T-cell (primary cell): ENCODE results near the gene TRAF7. TPM values are rescaled to one million over a fixed set of nuclear protein-coding genes. Genes with fewer than 3 reads are reported as not detected.
A peak's percentile ranks its signal among the peaks of the same experiment; 100 is the strongest.
"Not testable (repeated sequence)": the region's sequence is repeated elsewhere in the genome, so short reads cannot be mapped to it uniquely, and the experiment has no call there.

ENCODE experiments used
- ATAC-seq, 4 experiments: fragments of 200-7000 bp in 3 of 4; fragments of 150-1000 bp in 1 of 4; cut with Tn5 transposase; replicated peaks in 1 of 4; 1 replicate in 3 of 4; 2 replicates in 1 of 4; pipeline ENCODE4 v1.10.0; 2021; ENCODE audit warnings: moderate library complexity in 3 of 4, mild to moderate bottlenecking in 2 of 4, moderate number of reproducible peaks in 1 of 4
- CTCF ChIA-PET, 2 donors: fragments of 300-600 bp; sonication (Branson Sonifier 250); formaldehyde crosslinking; loops; one replicate each; lab custom pipeline; 2022; ENCODE audit warnings: antibody characterized with exemption in 2 of 2; lab: Charles Lee
- POLR2A ChIA-PET, 2 donors: fragments of 300-600 bp; sonication (Branson Sonifier 250); formaldehyde crosslinking; loops; one replicate each; lab custom pipeline; 2022; ENCODE audit warnings: antibody characterized with exemption in 2 of 2; lab: Charles Lee
- DNase-seq, 35 experiments: peaks; one replicate each; pipeline versions ENCODE4 v3.0.0 to v3.0.0-alpha.2; 2013 to 2023
- H3K27ac ChIP-seq: one replicate; pipeline ENCODE4 v1.5.1; 2013; ENCODE audit warnings: low read length
- H3K27me3 ChIP-seq, 2 experiments: replicated peaks in 1 of 2; 1 replicate in 1 of 2; 2 replicates in 1 of 2; pipeline versions ENCODE4 v1.6.1 to v1.7.0; 2013; ENCODE audit warnings: low read length in 1 of 2, mixed read lengths in 1 of 2; ENCODE audit not compliant: control insufficient read depth in 2 of 2, insufficient read depth in 2 of 2; ENCODE audit errors: extremely low read depth in 1 of 2
- H3K36me3 ChIP-seq, 2 donors: 1 replicate in 1 of 2; 2 replicates in 1 of 2; pipeline versions ENCODE4 v1.6.1 to v1.7.0; 2013; ENCODE audit warnings: low read length in 1 of 2; ENCODE audit not compliant: control insufficient read depth in 2 of 2, insufficient read depth in 1 of 2; ENCODE audit errors: extremely low read depth in 1 of 2
- H3K4me1 ChIP-seq, 2 experiments: 1 replicate in 1 of 2; 2 replicates in 1 of 2; pipeline versions ENCODE4 v1.6.1 to v1.7.0; 2013; ENCODE audit warnings: low read length in 2 of 2, mixed read lengths in 1 of 2; ENCODE audit not compliant: insufficient read depth in 2 of 2, control insufficient read depth in 1 of 2; ENCODE audit errors: extremely low read depth in 1 of 2
- H3K4me3 ChIP-seq, 2 donors: 1 replicate in 1 of 2; 2 replicates in 1 of 2; pipeline versions ENCODE4 v1.5.1 to v1.7.0; 2013; ENCODE audit warnings: mild to moderate bottlenecking in 2 of 2, low read length in 1 of 2, moderate library complexity in 1 of 2; ENCODE audit not compliant: control insufficient read depth in 1 of 2; ENCODE audit errors: extremely low read depth in 1 of 2
- H3K9me3 ChIP-seq: 2 replicates; pipeline ENCODE4 v1.7.0; 2013
- H3K27ac Mint-ChIP-seq, 2 donors: one replicate each; pipeline ENCODE4 v1.8.0; 2020 to 2021; ENCODE audit warnings: mild to moderate bottlenecking in 2 of 2, mixed read lengths in 2 of 2
- H3K27me3 Mint-ChIP-seq, 2 donors: one replicate each; pipeline ENCODE4 v1.8.0; 2021 to 2022; ENCODE audit warnings: mixed read lengths in 2 of 2
- H3K36me3 Mint-ChIP-seq: one replicate; pipeline ENCODE4 v1.8.0; 2021; ENCODE audit warnings: mixed read lengths
- H3K4me1 Mint-ChIP-seq, 3 donors: one replicate each; pipeline ENCODE4 v1.8.0; 2020 to 2022; ENCODE audit warnings: mixed read lengths in 3 of 3, mild to moderate bottlenecking in 1 of 3
- H3K4me3 Mint-ChIP-seq, 3 donors: one replicate each; pipeline ENCODE4 v1.8.0; 2020 to 2022; ENCODE audit warnings: mild to moderate bottlenecking in 3 of 3, mixed read lengths in 3 of 3, moderate library complexity in 3 of 3
- H3K9me3 Mint-ChIP-seq, 3 donors: one replicate each; pipeline ENCODE4 v1.8.0; 2020 to 2022; ENCODE audit warnings: mixed read lengths in 3 of 3
- WGBS: methylation state at CpG from one replicate; pipeline ENCODE4 v1.1.5; 2013; ENCODE audit warnings: missing lambda C conversion rate; ENCODE audit not compliant: insufficient coverage; 5-methylcytosine and 5-hydroxymethylcytosine counted together
- total RNA-seq, 35 experiments: library from RNA in 6 of 35; stranded (reverse) in 6 of 35; fragments of 120-200 nt in 1 of 35; gene quantifications; one replicate each; pipeline versions ENCODE4 v1.2.1 to v1.2.4 and lab custom pipeline; 2013 to 2026

TRAF7 gene
- total RNA-seq, 5 donors from 2014 or later (not counting 1 experiment from before 2014, with no cell fraction given) = 25.6 to 54.3 (median 43.9) TPM

- POLR2A ChIA-PET, H3K27me3 ChIP-seq, H3K4me3 ChIP-seq, CTCF ChIA-PET, H3K27me3 Mint-ChIP-seq, H3K27ac ChIP-seq, DNase-seq, H3K36me3 Mint-ChIP-seq, H3K27ac Mint-ChIP-seq, H3K9me3 ChIP-seq, ATAC-seq, H3K9me3 Mint-ChIP-seq, H3K36me3 ChIP-seq: not testable (repeated sequence)
- peaks cover 9 to 10% (median 9%) of the 10 kb centered on the region in 3 donors for H3K4me1 Mint-ChIP-seq
- WGBS = 100% methylated on average over 4 of the region's 12 CpGs
- peak overlapping the region in 1 of 3 donors; percentile 12 for H3K4me3 Mint-ChIP-seq
- peaks cover 0 to 22% of the 10 kb centered on the region in 2 experiments for H3K4me1 ChIP-seq
Measured at GRCh38 chr16:2133797-2134196, 21.8 kb upstream of the TRAF7 start.

DNA sequence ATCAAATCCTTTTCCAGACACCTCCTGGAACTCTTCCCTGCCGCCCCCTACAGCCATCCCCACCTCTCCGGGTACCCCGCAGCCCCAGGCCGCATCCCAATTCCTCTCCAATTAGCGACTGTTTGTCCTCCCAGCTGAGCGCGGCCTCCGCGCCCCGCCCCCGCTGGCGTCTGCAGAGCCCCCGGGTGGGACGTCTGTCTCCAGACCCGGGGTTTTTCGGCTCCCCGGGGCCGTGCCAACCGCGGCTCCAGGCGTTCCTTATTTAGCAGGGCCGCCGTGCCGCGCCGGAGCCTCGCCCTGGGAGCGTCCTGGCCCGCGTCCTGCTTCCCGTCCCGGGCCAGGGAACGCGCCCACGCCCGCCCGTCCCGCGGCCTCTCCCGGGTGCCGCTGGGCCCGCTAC lies 20.5 kb upstream of the TRAF7 start:
- H3K9me3 Mint-ChIP-seq, ATAC-seq, H3K36me3 ChIP-seq, CTCF ChIA-PET, H3K9me3 ChIP-seq, H3K27ac Mint-ChIP-seq, H3K27me3 ChIP-seq, DNase-seq, H3K27me3 Mint-ChIP-seq, H3K36me3 Mint-ChIP-seq, H3K27ac ChIP-seq: not testable (repeated sequence)
- Mint-ChIP-seq H3K4me1 (peaks cover 9 to 10% (median 9%) of the 10 kb centered on the region in 3 donors), H3K4me3 (peak overlapping the region; percentile 64 to 77 (median 65))
- peak overlapping the region in 1 of 2 donors; percentile 36 for H3K4me3 ChIP-seq
- POLR2A ChIA-PET = interaction anchor here in 1 of 2 donors (0.9 kb wide), 1 partner anchor 20 kb away, joined by 8 read pairs; the partner anchor contains the start of gene TRAF7
- H3K4me1 ChIP-seq = peaks cover 0 to 16% of the 10 kb centered on the region in 2 experiments
- 0% methylated on average over 17 of the region's 42 CpGs for WGBS

DNA sequence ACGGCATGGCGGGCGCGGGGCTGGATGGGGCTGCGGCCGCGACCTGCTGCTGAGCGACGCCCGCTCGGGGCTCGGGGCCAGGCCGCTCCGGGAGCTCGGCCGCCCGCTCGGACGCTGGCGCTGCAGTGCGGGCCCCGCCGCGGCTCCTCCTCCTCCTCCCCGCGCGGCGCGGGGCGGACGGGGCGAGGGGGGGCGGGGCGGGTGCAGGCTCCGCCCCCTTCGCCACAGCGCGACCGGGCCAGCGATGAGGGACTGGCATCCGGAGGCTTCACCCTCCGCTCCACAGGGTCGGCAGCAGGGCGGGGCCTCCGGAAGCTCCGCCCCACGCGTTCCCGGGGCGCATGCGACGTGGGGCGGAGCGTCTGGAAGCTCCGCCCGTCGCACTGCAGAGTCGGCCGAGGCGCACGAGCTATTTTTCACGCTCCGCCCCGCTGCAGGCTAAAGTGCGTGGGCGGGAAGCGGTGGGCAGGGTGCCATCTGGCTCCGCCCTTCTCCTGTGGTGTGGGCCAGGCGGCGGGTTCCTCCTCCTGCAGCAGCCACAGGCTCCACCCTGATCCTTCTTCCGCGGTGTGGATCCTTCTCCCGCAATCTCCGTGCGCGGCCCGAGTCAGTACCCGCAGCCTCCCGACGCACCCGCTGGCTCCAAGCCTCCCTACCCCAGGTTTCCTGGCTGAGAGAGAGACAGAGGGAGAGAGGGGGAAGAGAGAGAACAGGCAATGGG lies 19.7 kb upstream of the TRAF7 start, which contains the start of gene PKD1:
Gene PKD1, minus strand, starts transcription at position 129 of the 721 bp plus-strand sequence. CDS start 209 bp downstream, outside the sequence.
- H3K9me3 Mint-ChIP-seq, H3K27me3 ChIP-seq, H3K36me3 ChIP-seq, H3K27me3 Mint-ChIP-seq, H3K36me3 Mint-ChIP-seq, H3K9me3 ChIP-seq: not testable (repeated sequence)
- CTCF ChIA-PET = interaction anchor here in 1 of 2 donors (0.5 to 0.8 kb wide), 2 partner anchors 19 to 113 kb away, joined by 3 to 5 read pairs; partner anchors contain the start of gene TRAF7
- POLR2A ChIA-PET = interaction anchor here (0.5 to 0.9 kb wide), 3 partner anchors 19 to 776 kb away, joined by 3 to 8 read pairs (median 3); partner anchors contain the start of genes FLYWCH1 (in 1 of the 2), RPS2 (in 1 of the 2) and TRAF7 (in 1 of the 2)
- DNase-seq (peak; percentile 86 to 99 (median 93)), ATAC-seq (peak; percentile 78 to 84 (median 82))
- Mint-ChIP-seq H3K27ac (peak within 1 kb of the TSS; percentile 95 to 99), H3K4me1 (peaks cover 11 to 17% (median 13%) of the 10 kb centered on the region in 3 donors), H3K4me3 (peak within 1 kb of the TSS; percentile 84 to 87 (median 86))
- Histone ChIP-seq H3K27ac (peak within 1 kb of the TSS; percentile 53), H3K4me1 (peaks cover 0 to 23% of the 10 kb centered on the region in 2 experiments), H3K4me3 (peak within 1 kb of the TSS in 1 of 2 donors; percentile 41)
- under 1% methylated on average over 34 of the region's 81 CpGs for WGBS

DNA sequence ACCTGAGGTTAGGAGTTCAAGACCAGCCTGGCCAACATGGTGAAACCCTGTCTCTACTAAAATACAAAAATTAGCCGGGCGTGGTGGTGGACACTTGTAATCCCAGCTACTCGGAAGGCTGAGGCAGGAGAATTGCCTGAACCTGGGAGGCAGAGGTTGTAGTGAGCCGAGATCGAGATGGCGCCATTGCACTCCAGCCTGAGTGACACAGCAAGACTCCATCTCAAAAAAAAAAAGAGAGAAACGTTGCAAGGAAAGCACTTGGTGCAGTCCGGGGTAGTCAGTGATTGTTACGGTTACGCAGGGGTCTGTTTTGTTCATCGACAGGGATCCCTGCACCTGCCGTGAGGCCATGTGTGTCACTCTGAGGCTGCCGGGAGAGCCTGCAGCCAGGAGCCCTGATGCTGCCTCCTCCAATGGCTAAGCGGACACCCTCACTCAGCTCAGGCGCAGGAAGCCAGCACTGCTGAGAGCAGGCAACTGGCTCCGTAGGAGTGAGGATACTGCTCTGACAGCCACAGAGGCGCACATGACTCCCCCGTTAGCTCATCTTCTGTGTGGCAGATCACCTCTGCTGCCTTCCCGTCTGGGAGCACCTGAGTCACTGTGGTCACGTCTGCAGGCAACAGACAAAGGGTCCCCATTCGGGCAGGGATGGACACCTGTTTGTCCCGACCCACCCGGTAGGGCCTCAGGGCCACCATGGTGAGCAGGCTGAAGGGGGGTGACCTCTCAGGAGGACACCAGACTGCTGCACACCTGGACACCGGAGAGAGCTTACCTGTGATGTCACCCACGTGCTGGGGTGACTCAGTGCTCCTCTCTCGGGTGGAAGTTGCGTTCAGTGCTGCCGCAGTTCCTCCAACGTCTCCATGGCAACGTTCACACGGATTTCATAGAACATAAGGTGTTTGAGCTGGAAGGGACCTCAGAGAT lies 12.4 kb upstream of the TRAF7 start:
- Histone ChIP-seq H3K27ac (no peak overlapping the region), H3K4me1 (peaks cover 0 to 15% of the 10 kb centered on the region in 2 experiments), H3K36me3 (no peaks in the 10 kb centered on the region), H3K4me3 (no peak overlapping the region), H3K9me3 (no peaks in the 10 kb centered on the region), H3K27me3 (peaks cover 0 to 12% of the 10 kb centered on the region in 2 experiments)
- peaks cover 4 to 8% (median 4%) of the 10 kb centered on the region in 3 donors for H3K4me1 Mint-ChIP-seq
- ATAC-seq (no peak), DNase-seq (no peak)
- 65% methylated on average over 26 of the region's 31 CpGs for WGBS
- ChIA-PET POLR2A (interaction anchor here in 1 of 2 donors (0.7 kb wide), 1 partner anchor 802 kb away, joined by 4 read pairs; no protein-coding TSS in a partner anchor), CTCF (interaction anchor here in 1 of 2 donors (0.9 kb wide), 1 partner anchor 12 kb away, joined by 4 read pairs; the partner anchor contains the start of gene TRAF7)
- H3K27ac Mint-ChIP-seq = no peak overlapping the region
- no peak overlapping the region for H3K4me3 Mint-ChIP-seq
- H3K36me3 Mint-ChIP-seq = no peaks in the 10 kb centered on the region
- H3K9me3 Mint-ChIP-seq = no peaks in the 10 kb centered on the region
- no peaks in the 10 kb centered on the region for H3K27me3 Mint-ChIP-seq

- H3K36me3 ChIP-seq = no peaks in the 10 kb centered on the region
- no peak overlapping the region for H3K4me3 ChIP-seq
- ATAC-seq (no peak), DNase-seq (no peak)
- ChIA-PET POLR2A (no interaction called here), CTCF (interaction anchor here in 1 of 2 donors (0.9 kb wide), 1 partner anchor 11 kb away, joined by 4 read pairs; the partner anchor contains the start of gene TRAF7)
- Mint-ChIP-seq H3K27me3 (no peaks in the 10 kb centered on the region), H3K36me3 (no peaks in the 10 kb centered on the region), H3K4me1 (peaks cover 4 to 8% (median 4%) of the 10 kb centered on the region in 3 donors), H3K4me3 (no peak overlapping the region), H3K9me3 (no peaks in the 10 kb centered on the region), H3K27ac (no peak overlapping the region)
- WGBS = 86% methylated on average over 13 of the region's 17 CpGs
- peaks cover 0 to 13% of the 10 kb centered on the region in 2 experiments for H3K27me3 ChIP-seq
- peaks cover 0 to 19% of the 10 kb centered on the region in 2 experiments for H3K4me1 ChIP-seq
- no peaks in the 10 kb centered on the region for H3K9me3 ChIP-seq
- no peak overlapping the region for H3K27ac ChIP-seq
Measured at GRCh38 chr16:2143878-2144485, 11.6 kb upstream of the TRAF7 start.
